ENCODE data around the gene ZSWIM6.

ZSWIM6 gene

GRCh38 chr5:61304590-61305381, 27.3 kb upstream of the ZSWIM6 start:
- Histone ChIP-seq H3K4me3 (ENCODE audit: low read length) (no peak overlapping the region), H3K79me2 (ENCODE audit: low read length) (no peaks in the 10 kb centered on the region), H3K4me1 (ENCODE audit: low read length) (peaks cover 23% of the 10 kb centered on the region), H3K9me2 (replicated peaks; ENCODE audit: insufficient read depth, low read length) (no peaks in the 10 kb centered on the region), H4K20me1 (ENCODE audit: insufficient read depth, low read length) (no peaks in the 10 kb centered on the region), H3F3A (ENCODE audit: insufficient read depth, low read length) (peaks cover 15% of the 10 kb centered on the region), H3K36me3 (replicated peaks; ENCODE audit: insufficient read depth, low read length) (no peaks in the 10 kb centered on the region), H3K9me3 (replicated peaks; ENCODE audit: insufficient read depth, low read length) (no peaks in the 10 kb centered on the region), H3K4me2 (ENCODE audit: low read depth, low read length) (no peak overlapping the region), H3K9ac (ENCODE audit: low read length) (no peak overlapping the region), H3K27me3 (replicated peaks; ENCODE audit: insufficient read depth, low read length) (no peaks in the 10 kb centered on the region), H3K27ac (ENCODE audit: low read length) (no peak overlapping the region), H2AFZ (ENCODE audit: low read length) (no peak overlapping the region)
- no peak for TF ChIP-seq EZH2phosphoT487 (IDR thresholded peaks at IDR 0.05; ENCODE audit: low read length)
- no peak for TF ChIP-seq CTCF (IDR thresholded peaks at IDR 0.05; ENCODE audit: low read length)
- DNase-seq = no peak

GRCh38 chr5:61306531-61307131, 25.4 kb upstream of the ZSWIM6 start:
- Histone ChIP-seq H3K36me3 (replicated peaks; ENCODE audit: insufficient read depth, low read length) (no peaks in the 10 kb centered on the region), H4K20me1 (ENCODE audit: insufficient read depth, low read length) (no peaks in the 10 kb centered on the region), H3F3A (ENCODE audit: insufficient read depth, low read length) (peaks cover 15% of the 10 kb centered on the region), H3K4me3 (ENCODE audit: low read length) (peak overlapping the region; percentile 65), H3K9me2 (replicated peaks; ENCODE audit: insufficient read depth, low read length) (no peaks in the 10 kb centered on the region), H3K4me2 (ENCODE audit: low read depth, low read length) (peak overlapping the region; percentile 82), H2AFZ (ENCODE audit: low read length) (peak overlapping the region; percentile 71), H3K27ac (ENCODE audit: low read length) (peak overlapping the region; percentile 73), H3K27me3 (replicated peaks; ENCODE audit: insufficient read depth, low read length) (no peaks in the 10 kb centered on the region), H3K9ac (ENCODE audit: low read length) (peak overlapping the region; percentile 17), H3K79me2 (ENCODE audit: low read length) (no peaks in the 10 kb centered on the region), H3K9me3 (replicated peaks; ENCODE audit: insufficient read depth, low read length) (no peaks in the 10 kb centered on the region), H3K4me1 (ENCODE audit: low read length) (peaks cover 23% of the 10 kb centered on the region)
- TF ChIP-seq EZH2 (optimal IDR thresholded peaks at IDR 0.05; ENCODE audit: low read depth, low read length) = no peak
- TF ChIP-seq EZH2phosphoT487 (IDR thresholded peaks at IDR 0.05; ENCODE audit: low read length) = no peak
- TF ChIP-seq CTCF (IDR thresholded peaks at IDR 0.05; ENCODE audit: low read length) = no peak
- DNase-seq = peak; percentile 85

- TF ChIP-seq EZH2phosphoT487 (IDR thresholded peaks at IDR 0.05; ENCODE audit: low read length) = no peak
- TF ChIP-seq CTCF (IDR thresholded peaks at IDR 0.05; ENCODE audit: low read length) = no peak
- no peak for TF ChIP-seq EZH2 (optimal IDR thresholded peaks at IDR 0.05; ENCODE audit: low read depth, low read length)
- Histone ChIP-seq H4K20me1 (ENCODE audit: insufficient read depth, low read length) (no peaks in the 10 kb centered on the region), H3K27ac (ENCODE audit: low read length) (peak overlapping the region; percentile 73), H3F3A (ENCODE audit: insufficient read depth, low read length) (peaks cover 15% of the 10 kb centered on the region), H3K4me3 (ENCODE audit: low read length) (peak overlapping the region; percentile 65), H3K4me1 (ENCODE audit: low read length) (peaks cover 23% of the 10 kb centered on the region), H3K9ac (ENCODE audit: low read length) (peak overlapping the region; percentile 17; the same call in 1 of the 2 replicates), H2AFZ (ENCODE audit: low read length) (peak overlapping the region; percentile 71), H3K27me3 (replicated peaks; ENCODE audit: insufficient read depth, low read length) (no peaks in the 10 kb centered on the region), H3K9me3 (replicated peaks; ENCODE audit: insufficient read depth, low read length) (no peaks in the 10 kb centered on the region), H3K4me2 (ENCODE audit: low read depth, low read length) (peak overlapping the region; percentile 82), H3K79me2 (ENCODE audit: low read length) (no peaks in the 10 kb centered on the region), H3K9me2 (replicated peaks; ENCODE audit: insufficient read depth, low read length) (no peaks in the 10 kb centered on the region), H3K36me3 (replicated peaks; ENCODE audit: insufficient read depth, low read length) (no peaks in the 10 kb centered on the region)
- no peak for DNase-seq
These were observed 24.9 kb upstream of the ZSWIM6 start for GRCh38 chr5:61307191-61307590.
